AG04449 (cell line): Measurements from ENCODE around the gene UBXN11.
"Not testable (repeated sequence)": the region's sequence is repeated elsewhere in the genome, so short reads cannot be mapped to it uniquely, and the experiment has no call there.

ENCODE experiments used
- CTCF ChIA-PET: fragments of 350-600 bp; formaldehyde crosslinking; extraction: SDS; loops from one replicate; lab custom pipeline; 2021; ENCODE audit warnings: antibody characterized with exemption; lab: Yijun Ruan, JAX
- POLR2A ChIA-PET: fragments of 400-600, 350-600 bp; formaldehyde crosslinking; extraction: SDS; loops from one replicate; lab custom pipeline; 2020; ENCODE audit warnings: antibody characterized with exemption, inconsistent platforms; lab: Yijun Ruan, JAX
- DNase-seq: peaks from one replicate; pipeline ENCODE4 v3.0.0-alpha.2; 2010; ENCODE audit warnings: low read depth, low spot score
- H3K4me3 ChIP-seq: 2 replicates; pipeline ENCODE4 v1.5.1; 2011; ENCODE audit warnings: low read depth, mild to moderate bottlenecking, control low read depth, low read length
- TF ChIP-seq, protein P1 (sequence below): IDR thresholded peaks from one replicate; pipeline ENCODE4 v1.5.1; 2011; ENCODE audit warnings: mild to moderate bottlenecking, moderate library complexity, low read length, control low read depth, inconsistent platforms; ENCODE audit not compliant: insufficient read depth; ENCODE audit errors: missing control alignments

UBXN11 gene

GRCh38 chr1:26295194-26296138 lies 11.0 kb downstream of the UBXN11 start:
- no peak overlapping the region for H3K4me3 ChIP-seq
- CTCF ChIA-PET = interaction anchor here (1.5 to 6.6 kb wide), 4 partner anchors 10 to 69 kb away, joined by 6 to 36 read pairs (median 10); no protein-coding TSS in a partner anchor
- no peak for DNase-seq
- TF ChIP-seq, protein P1, sequence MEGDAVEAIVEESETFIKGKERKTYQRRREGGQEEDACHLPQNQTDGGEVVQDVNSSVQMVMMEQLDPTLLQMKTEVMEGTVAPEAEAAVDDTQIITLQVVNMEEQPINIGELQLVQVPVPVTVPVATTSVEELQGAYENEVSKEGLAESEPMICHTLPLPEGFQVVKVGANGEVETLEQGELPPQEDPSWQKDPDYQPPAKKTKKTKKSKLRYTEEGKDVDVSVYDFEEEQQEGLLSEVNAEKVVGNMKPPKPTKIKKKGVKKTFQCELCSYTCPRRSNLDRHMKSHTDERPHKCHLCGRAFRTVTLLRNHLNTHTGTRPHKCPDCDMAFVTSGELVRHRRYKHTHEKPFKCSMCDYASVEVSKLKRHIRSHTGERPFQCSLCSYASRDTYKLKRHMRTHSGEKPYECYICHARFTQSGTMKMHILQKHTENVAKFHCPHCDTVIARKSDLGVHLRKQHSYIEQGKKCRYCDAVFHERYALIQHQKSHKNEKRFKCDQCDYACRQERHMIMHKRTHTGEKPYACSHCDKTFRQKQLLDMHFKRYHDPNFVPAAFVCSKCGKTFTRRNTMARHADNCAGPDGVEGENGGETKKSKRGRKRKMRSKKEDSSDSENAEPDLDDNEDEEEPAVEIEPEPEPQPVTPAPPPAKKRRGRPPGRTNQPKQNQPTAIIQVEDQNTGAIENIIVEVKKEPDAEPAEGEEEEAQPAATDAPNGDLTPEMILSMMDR = no peak
- POLR2A ChIA-PET = no interaction called here

- DNase-seq = no peak
- ChIA-PET CTCF (interaction anchor here (1.1 to 1.6 kb wide), 2 partner anchors 9 to 18 kb away, joined by 3 to 12 read pairs; no protein-coding TSS in a partner anchor), POLR2A (no interaction called here)
- TF ChIP-seq, protein P1 = no peak
- H3K4me3 ChIP-seq = no peak overlapping the region
These were observed 12.4 kb downstream of the UBXN11 start for GRCh38 chr1:26293911-26294463.

- ChIA-PET CTCF (interaction anchor here (1.1 to 5.7 kb wide), 2 partner anchors 12 to 16 kb away, joined by 4 to 36 read pairs; partner anchors contain the start of gene SH3BGRL3), POLR2A (interaction anchor here (0.5 kb wide), 1 partner anchor 11 kb away, joined by 3 read pairs; no protein-coding TSS in a partner anchor)
- not testable (repeated sequence) for DNase-seq, H3K4me3 ChIP-seq
These were observed 13.7 kb downstream of the UBXN11 start for GRCh38 chr1:26292735-26293134.

DNA sequence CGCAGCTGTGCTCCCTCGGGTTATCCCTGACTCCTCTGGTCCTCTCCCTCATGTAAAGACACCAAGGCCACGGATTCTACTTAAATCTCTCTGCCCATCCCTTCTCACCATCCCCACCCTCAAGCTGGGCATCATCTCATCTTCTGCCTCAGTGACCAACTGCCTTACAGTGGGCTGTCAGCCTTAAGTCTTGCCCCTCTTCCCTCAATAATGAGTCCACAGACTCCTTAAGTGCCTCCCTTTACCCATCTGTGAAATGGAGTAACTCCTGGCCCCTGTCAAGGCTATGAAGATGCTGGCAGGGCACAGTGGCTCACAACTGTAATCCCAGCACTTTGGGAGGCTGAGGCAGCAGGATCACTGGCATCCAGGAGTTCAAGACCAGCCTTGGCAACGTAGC lies 14.5 kb downstream of the UBXN11 start:
- TF ChIP-seq, protein P1 = no peak
- H3K4me3 ChIP-seq = no peak overlapping the region
- POLR2A ChIA-PET = interaction anchor here (0.5 kb wide), 1 partner anchor 11 kb away, joined by 3 read pairs; no protein-coding TSS in a partner anchor
- no peak for DNase-seq
- CTCF ChIA-PET = interaction anchor here (1.1 to 5.7 kb wide), 2 partner anchors 11 to 15 kb away, joined by 4 to 36 read pairs; partner anchors contain the start of gene SH3BGRL3

GRCh38 chr1:26291433-26291832 lies 15.0 kb downstream of the UBXN11 start:
- DNase-seq = no peak
- ChIA-PET POLR2A (no interaction called here), CTCF (interaction anchor here (1.8 to 5.7 kb wide), 2 partner anchors 14 to 30 kb away, joined by 10 to 36 read pairs; partner anchors contain the start of gene SH3BGRL3)
- TF ChIP-seq, protein P1 = no peak
- no peak overlapping the region for H3K4me3 ChIP-seq

GRCh38 chr1:26290882-26291261 lies 15.6 kb downstream of the UBXN11 start:
- ChIA-PET POLR2A (no interaction called here), CTCF (interaction anchor here (1.8 to 5.7 kb wide), 2 partner anchors 14 to 31 kb away, joined by 10 to 36 read pairs; partner anchors contain the start of gene SH3BGRL3)
- TF ChIP-seq, protein P1 = no peak
- no peak overlapping the region for H3K4me3 ChIP-seq
- DNase-seq = no peak
